Prostate gland (tissue), 2 donors: ENCODE data around the gene CERS6. TPM values are rescaled to one million over a fixed set of nuclear protein-coding genes. Genes with fewer than 3 reads are reported as not detected.
"Not testable (repeated sequence)": the region's sequence is repeated elsewhere in the genome, so short reads cannot be mapped to it uniquely, and the experiment has no call there.

Source experiments
- DNase-seq: peaks from one replicate; pipeline ENCODE4 v3.0.0-alpha.2; 2019; ENCODE audit warnings: low spot score
- H3K27ac ChIP-seq, 2 donors: fragments of 200-600 bp; sonication (generic); 2 replicates each; pipeline ENCODE4 v1.5.1; 2017 to 2019
- H3K27me3 ChIP-seq: fragments of 200-600 bp; sonication (generic); replicated peaks from 2 replicates; pipeline ENCODE4 v1.5.1; 2019; ENCODE audit not compliant: insufficient read depth
- H3K36me3 ChIP-seq, 2 donors: fragments of 200-600 bp; sonication (generic); 1 replicate in 1 of 2; 2 replicates in 1 of 2; pipeline versions ENCODE4 v1.5.1 to v1.8.1; 2017 to 2019
- H3K4me1 ChIP-seq: fragments of 200-600 bp; sonication (generic); replicated peaks from 2 replicates; pipeline ENCODE4 v1.5.1; 2019
- H3K4me3 ChIP-seq, 2 donors: fragments of 200-600 bp; sonication (generic); 2 replicates each; pipeline ENCODE4 v1.5.1; 2017 to 2019
- H3K9me3 ChIP-seq: fragments of 200-600 bp; sonication (generic); 2 replicates; pipeline ENCODE4 v1.5.1; 2017
- CTCF ChIP-seq, 4 experiments: fragments of 200-600 bp in 2 of 4; fragments of 450-650 bp in 2 of 4; sonication (generic) in 2 of 4; IDR thresholded peaks; 1 replicate in 3 of 4; 2 replicates in 1 of 4; pipeline ENCODE4 v1.5.1; 2016 to 2019; ENCODE audit warnings: antibody characterized with exemption in 4 of 4, mild to moderate bottlenecking in 2 of 4, moderate library complexity in 2 of 4
- POLR2A ChIP-seq: fragments of 450-650 bp; IDR thresholded peaks from one replicate; pipeline ENCODE4 v1.6.1; 2016; ENCODE audit warnings: antibody characterized with exemption, mild to moderate bottlenecking
- POLR2AphosphoS5 ChIP-seq: sonication (generic); formaldehyde crosslinking; IDR thresholded peaks from one replicate; pipeline ENCODE4 v1.6.1; 2017; ENCODE audit warnings: antibody characterized with exemption
- WGBS: methylation state at CpG from one replicate; pipeline ENCODE4 v1.1.5; 2018; 5-methylcytosine and 5-hydroxymethylcytosine counted together
- intact Hi-C: fragments of 100-400 bp; cut with DNase I; formaldehyde crosslinking; loops from one replicate; pipeline ENCODE4 v1.14.2; 2022
- total RNA-seq, 2 donors: library from RNA; depleted of rRNA; stranded (reverse); fragments of >200 nt; gene quantifications; one replicate each; pipeline ENCODE4 v1.1.0, GENCODE V29; 2016

Gene CERS6
- total RNA-seq, 2 donors from 2014 or later: 30.1 to 67.8 TPM

DNA sequence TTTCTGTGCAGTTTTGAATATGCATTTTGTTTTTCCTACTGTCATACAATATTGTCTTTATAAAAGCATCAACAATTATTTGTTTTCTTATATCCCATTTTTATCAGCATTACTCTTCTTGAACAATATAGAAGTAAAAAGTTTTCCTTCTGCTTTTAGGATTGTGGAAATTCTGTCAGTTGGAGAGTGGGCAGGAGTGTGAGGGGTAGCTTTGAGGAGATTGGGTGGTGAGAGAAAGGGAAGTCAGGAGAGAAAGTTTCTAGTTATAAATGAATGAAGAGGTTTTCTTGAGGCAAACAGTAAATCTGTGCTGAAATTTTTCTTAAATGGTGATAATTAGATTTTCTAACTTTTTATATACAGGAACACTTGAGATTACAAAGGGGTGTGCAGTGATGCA lies 194.7 kb downstream of the CERS6 start:
- Histone ChIP-seq H3K36me3 (no peaks in the 10 kb centered on the region), H3K9me3 (no peaks in the 10 kb centered on the region), H3K27me3 (no peaks in the 10 kb centered on the region), H3K4me1 (peaks cover 6% of the 10 kb centered on the region), H3K27ac (no peak overlapping the region), H3K4me3 (no peak overlapping the region)
- intact Hi-C loops: no loop called here
- no peak for TF ChIP-seq CTCF (IDR thresholded peaks at IDR 0.05)
- TF ChIP-seq POLR2A: no peak
- TF ChIP-seq POLR2AphosphoS5: no peak
- no peak for DNase-seq

DNA sequence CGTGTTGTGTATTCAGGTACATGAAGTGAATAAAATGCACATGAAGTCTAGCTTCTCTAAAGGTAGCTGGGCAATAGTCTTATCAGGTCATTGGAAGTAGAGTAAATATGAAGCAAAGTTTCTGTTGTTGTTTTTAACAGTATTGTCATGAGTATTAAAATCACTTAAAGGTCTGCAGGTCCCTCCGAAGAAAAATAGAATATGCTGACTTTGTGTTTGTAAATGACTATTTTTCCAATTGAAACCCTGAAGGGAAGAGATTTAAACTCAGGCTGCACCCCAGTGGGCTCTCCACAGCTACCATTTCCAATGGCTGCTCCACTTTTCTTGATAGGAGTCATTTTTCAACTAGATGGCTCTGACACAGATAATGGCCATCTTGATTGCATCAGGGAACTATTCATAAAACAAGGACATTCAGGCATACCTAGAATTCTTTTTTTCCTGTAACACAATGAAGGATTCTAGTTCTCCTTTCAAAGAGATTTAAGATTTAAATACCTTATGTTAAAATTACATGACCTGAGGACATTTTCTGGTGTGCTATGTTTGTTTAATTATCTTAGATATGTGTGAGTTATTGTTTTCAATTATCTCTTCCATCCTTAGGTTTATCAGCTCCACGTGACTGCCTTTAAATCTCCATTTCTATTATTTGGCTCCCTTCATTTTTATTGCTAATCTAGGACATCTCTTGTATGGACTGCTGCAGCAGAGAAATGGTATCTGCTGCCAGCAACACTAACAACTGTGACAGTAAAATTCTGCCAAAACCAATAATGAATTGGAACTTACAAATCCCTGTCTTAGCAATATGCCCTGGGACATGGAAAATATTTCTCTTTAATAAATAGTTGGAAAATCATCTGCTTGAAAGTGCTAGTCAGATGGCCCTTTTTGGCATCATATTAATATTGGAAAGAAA lies 197.2 kb downstream of the CERS6 start:
- intact Hi-C loops: no loop called here
- TF ChIP-seq POLR2AphosphoS5 (no peak), CTCF (IDR thresholded peaks at IDR 0.05) (no peak), POLR2A (no peak)

GRCh38 chr2:168654705-168655104 lies 198.6 kb downstream of the CERS6 start:
- intact Hi-C loops: no loop called here
- DNase-seq: no peak
- H3K9me3 ChIP-seq: no peaks in the 10 kb centered on the region
- 90% methylated on average over 1 of the region's 1 CpG for WGBS
- H3K4me3 ChIP-seq: no peak overlapping the region
- peaks cover 6% of the 10 kb centered on the region for H3K4me1 ChIP-seq
- no peak overlapping the region for H3K27ac ChIP-seq
- H3K36me3 ChIP-seq: no peaks in the 10 kb centered on the region
- no peaks in the 10 kb centered on the region for H3K27me3 ChIP-seq
- TF ChIP-seq POLR2A (no peak), POLR2AphosphoS5 (no peak), CTCF (IDR thresholded peaks at IDR 0.05) (no peak)

More for the DNA sequence above, 197.2 kb downstream of the CERS6 start:
- Histone ChIP-seq H3K27ac (no peak overlapping the region), H3K4me3 (no peak overlapping the region), H3K4me1 (peaks cover 6% of the 10 kb centered on the region), H3K27me3 (no peaks in the 10 kb centered on the region), H3K9me3 (no peaks in the 10 kb centered on the region), H3K36me3 (no peaks in the 10 kb centered on the region)
- DNase-seq: no peak
- 36% methylated on average over 3 of the region's 3 CpGs for WGBS

GRCh38 chr2:168655207-168655606 lies 199.1 kb downstream of the CERS6 start:
- no peak for DNase-seq
- no peak overlapping the region for H3K27ac ChIP-seq
- WGBS: 100% methylated on average over 1 of the region's 1 CpG
- TF ChIP-seq POLR2AphosphoS5: no peak
- no peak for TF ChIP-seq CTCF (IDR thresholded peaks at IDR 0.05)
- TF ChIP-seq POLR2A: no peak
- no peak overlapping the region for H3K4me3 ChIP-seq
- intact Hi-C loops: no loop called here
- no peaks in the 10 kb centered on the region for H3K9me3 ChIP-seq
- H3K27me3 ChIP-seq: no peaks in the 10 kb centered on the region
- H3K4me1 ChIP-seq: peaks cover 6% of the 10 kb centered on the region
- no peaks in the 10 kb centered on the region for H3K36me3 ChIP-seq

- H3K36me3 ChIP-seq, DNase-seq, intact Hi-C loops, H3K4me1 ChIP-seq, H3K9me3 ChIP-seq, H3K27ac ChIP-seq, H3K4me3 ChIP-seq, H3K27me3 ChIP-seq: not testable (repeated sequence)
- 95% methylated on average over 16 of the region's 24 CpGs for WGBS
Observed at GRCh38 chr2:168657378-168657777, 201.3 kb downstream of the CERS6 start.
